Astrocyte (in vitro differentiated cells and primary cell): Measurements from ENCODE around the gene EIF1AD. TPM values are rescaled to one million over a fixed set of nuclear protein-coding genes. Genes with fewer than 3 reads are reported as not detected.
"Not testable (repeated sequence)": the region's sequence is repeated elsewhere in the genome, so short reads cannot be mapped to it uniquely, and the experiment has no call there.

Experiments
- DNase-seq: peaks from one replicate; pipeline ENCODE4 v3.0.0-alpha.2; 2010; ENCODE audit warnings: low read depth
- FAIRE-seq: peaks from 2 replicates; lab custom pipeline; 2011; peaks lifted over from hg19 to GRCh38; lab: Jason Lieb, UNC
- H2AFZ ChIP-seq: 2 replicates; pipeline ENCODE4 v1.6.0; 2012; ENCODE audit warnings: low read depth, low read length, inconsistent platforms
- H3K27ac ChIP-seq: 2 replicates; pipeline ENCODE4 v1.5.1; 2011; ENCODE audit warnings: low read depth, low read length, inconsistent platforms
- H3K27me3 ChIP-seq: 2 replicates; pipeline ENCODE4 v1.6.0; 2011; ENCODE audit warnings: low read length, inconsistent platforms; ENCODE audit not compliant: insufficient read depth
- H3K36me3 ChIP-seq: 2 replicates; pipeline ENCODE4 v1.5.1; 2011; ENCODE audit warnings: low read length, inconsistent platforms; ENCODE audit not compliant: insufficient read depth
- H3K4me1 ChIP-seq: 2 replicates; pipeline ENCODE4 v1.5.1; 2011; ENCODE audit warnings: low read length, inconsistent platforms; ENCODE audit not compliant: insufficient read depth
- H3K4me2 ChIP-seq: 2 replicates; pipeline ENCODE4 v1.6.0; 2012; ENCODE audit warnings: low read length, inconsistent platforms
- H3K4me3 ChIP-seq: 2 replicates; pipeline ENCODE4 v1.5.1; 2011; ENCODE audit warnings: low read depth, mild to moderate bottlenecking, low read length, inconsistent platforms; ENCODE audit not compliant: insufficient read depth
- H3K79me2 ChIP-seq: 2 replicates; pipeline ENCODE4 v1.6.0; 2012; ENCODE audit warnings: mild to moderate bottlenecking, low read length, inconsistent platforms; ENCODE audit not compliant: insufficient read depth
- H3K9ac ChIP-seq: 2 replicates; pipeline ENCODE4 v1.6.0; 2012; ENCODE audit warnings: mild to moderate bottlenecking, low read length, inconsistent platforms
- H3K9me3 ChIP-seq: 2 replicates; pipeline ENCODE4 v1.5.1; 2012; ENCODE audit warnings: low read depth, mild to moderate bottlenecking, low read length, inconsistent platforms; ENCODE audit not compliant: insufficient read depth
- H4K20me1 ChIP-seq: 2 replicates; pipeline ENCODE4 v1.6.0; 2012; ENCODE audit warnings: low read length, inconsistent platforms; ENCODE audit not compliant: insufficient read depth
- H3K27ac Mint-ChIP-seq: one replicate; pipeline ENCODE4 v1.8.0; 2021; ENCODE audit warnings: mild to moderate bottlenecking, mixed read lengths; ENCODE audit not compliant: unreplicated experiment
- H3K27me3 Mint-ChIP-seq: one replicate; pipeline ENCODE4 v1.8.0; 2021; ENCODE audit warnings: low read depth, mixed read lengths; ENCODE audit not compliant: unreplicated experiment
- H3K36me3 Mint-ChIP-seq: one replicate; pipeline ENCODE4 v1.8.0; 2021; ENCODE audit warnings: low read depth, mixed read lengths; ENCODE audit not compliant: unreplicated experiment
- H3K4me1 Mint-ChIP-seq: one replicate; pipeline ENCODE4 v1.8.0; 2021; ENCODE audit warnings: low read depth, mixed read lengths; ENCODE audit not compliant: unreplicated experiment
- H3K4me3 Mint-ChIP-seq: one replicate; pipeline ENCODE4 v1.8.0; 2021; ENCODE audit warnings: mild to moderate bottlenecking, moderate library complexity, mixed read lengths; ENCODE audit not compliant: unreplicated experiment
- H3K9me3 Mint-ChIP-seq: one replicate; pipeline ENCODE4 v1.8.0; 2021; ENCODE audit warnings: mild to moderate bottlenecking, mixed read lengths; ENCODE audit not compliant: unreplicated experiment
- EZH2 ChIP-seq: IDR thresholded peaks from 2 replicates; pipeline ENCODE4 v1.6.1; 2012; ENCODE audit warnings: mild to moderate bottlenecking, low read length, inconsistent platforms; ENCODE audit not compliant: insufficient read depth
- total RNA-seq: library from RNA; stranded (reverse); gene quantifications from 2 replicates; pipeline ENCODE4 v1.2.1, GENCODE V29; 2021
- TF ChIP-seq, protein P1 (sequence below): IDR thresholded peaks from 2 replicates; pipeline ENCODE4 v1.5.1; 2011; ENCODE audit warnings: low read depth, mild to moderate bottlenecking, inconsistent platforms, low read length, moderate library complexity; ENCODE audit not compliant: insufficient read depth

EIF1AD gene
- total RNA-seq, 1 donor from 2014 or later, result 42.7 TPM

DNA sequence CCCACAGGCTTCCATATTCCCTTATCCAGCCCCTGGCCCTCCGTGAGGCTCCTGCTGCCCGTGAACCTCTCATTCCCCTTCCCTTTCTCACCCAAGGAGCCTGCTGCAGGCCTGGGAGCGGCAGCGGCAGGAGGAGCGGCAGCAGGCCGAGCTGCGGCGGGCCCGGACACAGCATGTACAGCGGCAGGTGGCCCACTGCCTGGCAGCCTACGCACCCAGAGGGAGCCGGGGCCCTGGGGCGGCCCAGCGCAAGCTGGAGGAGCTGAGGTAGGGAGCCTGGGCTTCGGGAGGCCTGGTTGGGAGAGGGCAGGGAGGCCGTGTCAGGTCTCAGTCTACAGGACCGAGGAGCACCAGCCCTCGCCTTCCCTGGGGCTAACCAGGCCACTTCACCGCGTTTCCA lies 48.5 kb downstream of the EIF1AD start:
- H3K27me3 ChIP-seq, result no peaks in the 10 kb centered on the region
- no peak overlapping the region for H3K4me3 ChIP-seq
- no peak overlapping the region for H3K9ac ChIP-seq
- H3K4me3 Mint-ChIP-seq, result no peak overlapping the region
- TF ChIP-seq, protein P1, sequence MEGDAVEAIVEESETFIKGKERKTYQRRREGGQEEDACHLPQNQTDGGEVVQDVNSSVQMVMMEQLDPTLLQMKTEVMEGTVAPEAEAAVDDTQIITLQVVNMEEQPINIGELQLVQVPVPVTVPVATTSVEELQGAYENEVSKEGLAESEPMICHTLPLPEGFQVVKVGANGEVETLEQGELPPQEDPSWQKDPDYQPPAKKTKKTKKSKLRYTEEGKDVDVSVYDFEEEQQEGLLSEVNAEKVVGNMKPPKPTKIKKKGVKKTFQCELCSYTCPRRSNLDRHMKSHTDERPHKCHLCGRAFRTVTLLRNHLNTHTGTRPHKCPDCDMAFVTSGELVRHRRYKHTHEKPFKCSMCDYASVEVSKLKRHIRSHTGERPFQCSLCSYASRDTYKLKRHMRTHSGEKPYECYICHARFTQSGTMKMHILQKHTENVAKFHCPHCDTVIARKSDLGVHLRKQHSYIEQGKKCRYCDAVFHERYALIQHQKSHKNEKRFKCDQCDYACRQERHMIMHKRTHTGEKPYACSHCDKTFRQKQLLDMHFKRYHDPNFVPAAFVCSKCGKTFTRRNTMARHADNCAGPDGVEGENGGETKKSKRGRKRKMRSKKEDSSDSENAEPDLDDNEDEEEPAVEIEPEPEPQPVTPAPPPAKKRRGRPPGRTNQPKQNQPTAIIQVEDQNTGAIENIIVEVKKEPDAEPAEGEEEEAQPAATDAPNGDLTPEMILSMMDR, result no peak
- TF ChIP-seq EZH2, result no peak
- H3K4me1 Mint-ChIP-seq, result no peaks in the 10 kb centered on the region
- FAIRE-seq (no peak), DNase-seq (no peak)
- no peaks in the 10 kb centered on the region for H3K36me3 Mint-ChIP-seq
- no peaks in the 10 kb centered on the region for H3K9me3 Mint-ChIP-seq
- no peaks in the 10 kb centered on the region for H3K9me3 ChIP-seq
- no peak overlapping the region for H3K27ac Mint-ChIP-seq
- H3K79me2 ChIP-seq, result no peaks in the 10 kb centered on the region
- H3K4me2 ChIP-seq, result no peak overlapping the region
- no peaks in the 10 kb centered on the region for H3K36me3 ChIP-seq
- H3K27me3 Mint-ChIP-seq, result peaks cover 2% of the 10 kb centered on the region
- H3K27ac ChIP-seq, result no peak overlapping the region
- no peaks in the 10 kb centered on the region for H3K4me1 ChIP-seq
- no peaks in the 10 kb centered on the region for H4K20me1 ChIP-seq
- no peak overlapping the region for H2AFZ ChIP-seq

DNA sequence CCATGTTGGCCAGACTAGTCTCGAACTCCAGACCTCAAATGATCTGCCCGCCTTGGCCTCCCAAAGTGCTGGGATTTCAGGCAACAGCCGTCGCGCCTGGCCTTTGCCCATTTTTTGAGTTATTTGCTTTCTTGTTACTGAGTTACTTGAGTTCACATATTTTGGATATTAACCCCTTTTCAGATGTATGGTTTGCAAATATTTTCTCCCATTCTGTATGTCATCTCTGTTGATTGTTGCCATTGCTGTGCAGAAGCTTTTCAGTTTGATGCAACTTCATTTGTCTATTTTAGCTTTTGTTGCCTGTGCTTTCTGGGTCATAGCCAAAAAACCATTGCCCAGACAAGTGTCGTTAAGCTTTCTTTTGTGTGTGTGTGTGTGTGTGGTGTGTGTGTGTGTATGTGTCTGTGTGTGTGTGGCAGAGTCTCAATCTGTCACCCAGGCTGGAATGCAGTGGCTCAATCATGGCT lies 49.9 kb downstream of the EIF1AD start:
- no peak overlapping the region for H3K9ac ChIP-seq
- no peak overlapping the region for H3K4me2 ChIP-seq
- H3K79me2 ChIP-seq, result no peaks in the 10 kb centered on the region
- H2AFZ ChIP-seq, result no peak overlapping the region
- H3K9me3 Mint-ChIP-seq, result no peaks in the 10 kb centered on the region
- H3K27me3 Mint-ChIP-seq, result peaks cover 7% of the 10 kb centered on the region
- no peak overlapping the region for H3K4me3 ChIP-seq
- H3K27ac Mint-ChIP-seq, result no peak overlapping the region
- H3K36me3 Mint-ChIP-seq, result no peaks in the 10 kb centered on the region
- no peak for FAIRE-seq
- H4K20me1 ChIP-seq, result no peaks in the 10 kb centered on the region
- H3K36me3 ChIP-seq, result no peaks in the 10 kb centered on the region
- no peak overlapping the region for H3K4me3 Mint-ChIP-seq
- H3K4me1 ChIP-seq, result no peaks in the 10 kb centered on the region
- TF ChIP-seq EZH2, result no peak
- TF ChIP-seq, protein P1, result no peak
- H3K27me3 ChIP-seq, result no peaks in the 10 kb centered on the region
- no peak overlapping the region for H3K27ac ChIP-seq
- H3K4me1 Mint-ChIP-seq, result no peaks in the 10 kb centered on the region
- no peaks in the 10 kb centered on the region for H3K9me3 ChIP-seq
- no peak for DNase-seq

DNA sequence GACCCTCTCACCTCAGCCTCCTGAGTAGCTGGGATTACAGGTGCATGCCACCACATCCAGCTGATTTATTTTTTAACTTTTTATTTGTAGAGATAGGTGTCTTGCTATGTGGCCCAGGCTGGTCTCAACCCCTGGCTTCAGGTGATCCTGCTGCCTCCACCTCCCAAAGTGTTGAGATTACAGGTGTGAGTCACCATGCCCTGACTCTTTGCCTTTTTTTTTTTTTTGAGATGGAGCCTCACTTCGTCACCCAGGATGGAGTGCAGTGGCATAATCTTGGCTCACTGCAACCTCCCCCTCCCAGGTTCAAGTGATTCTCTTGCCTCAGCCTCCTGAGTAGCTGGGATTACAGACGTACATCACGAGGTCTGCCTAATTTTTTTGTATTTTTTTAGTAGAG lies 50.3 kb downstream of the EIF1AD start:
- not testable (repeated sequence) for H3K4me1 Mint-ChIP-seq

DNA sequence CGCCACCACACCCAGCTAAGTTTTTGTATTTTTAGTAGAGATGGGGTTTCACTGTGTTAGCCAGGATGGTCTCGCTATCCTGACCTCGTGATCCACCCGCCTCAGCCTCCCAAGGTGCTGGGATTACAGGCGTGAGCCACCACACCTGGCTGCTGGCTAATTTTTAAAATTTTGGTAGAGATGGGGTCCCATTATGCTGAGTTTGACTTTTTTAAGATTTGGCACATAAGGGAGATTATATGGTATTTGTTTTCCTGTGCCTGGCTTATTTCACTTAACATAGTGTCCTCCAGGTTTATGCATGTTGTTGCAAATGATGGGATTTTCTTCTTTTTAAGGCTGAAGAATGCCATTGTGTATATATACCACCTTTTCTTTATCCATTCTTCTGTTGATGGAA lies 51.2 kb downstream of the EIF1AD start:
- H3K27me3 ChIP-seq, H3K36me3 Mint-ChIP-seq, H3K4me3 ChIP-seq, H3K27ac ChIP-seq, H4K20me1 ChIP-seq, H3K9me3 Mint-ChIP-seq, H3K4me3 Mint-ChIP-seq, H3K27me3 Mint-ChIP-seq, H2AFZ ChIP-seq, FAIRE-seq, H3K27ac Mint-ChIP-seq, H3K79me2 ChIP-seq, DNase-seq, H3K4me1 Mint-ChIP-seq, H3K4me2 ChIP-seq, H3K9ac ChIP-seq, H3K36me3 ChIP-seq, H3K4me1 ChIP-seq, H3K9me3 ChIP-seq: not testable (repeated sequence)

More for the DNA sequence above, 50.3 kb downstream of the EIF1AD start:
- not testable (repeated sequence) for H3K9me3 ChIP-seq, H3K9ac ChIP-seq, H3K36me3 Mint-ChIP-seq, H3K27ac Mint-ChIP-seq, H3K4me3 ChIP-seq, H4K20me1 ChIP-seq, H3K9me3 Mint-ChIP-seq, H2AFZ ChIP-seq, H3K27ac ChIP-seq, H3K79me2 ChIP-seq, H3K36me3 ChIP-seq, H3K27me3 Mint-ChIP-seq, H3K4me2 ChIP-seq, DNase-seq, FAIRE-seq, H3K27me3 ChIP-seq, H3K4me3 Mint-ChIP-seq, H3K4me1 ChIP-seq
